ENCODE data around the gene ILF2. TPM values are rescaled to one million over a fixed set of nuclear protein-coding genes. Genes with fewer than 3 reads are reported as not detected.
A peak's percentile ranks its signal among the peaks of the same experiment; 100 is the strongest.

The ILF2 gene
- polyA plus RNA-seq, 1 of the 3 experiments (the other 2 are of a cell fraction): 189 TPM

DNA sequence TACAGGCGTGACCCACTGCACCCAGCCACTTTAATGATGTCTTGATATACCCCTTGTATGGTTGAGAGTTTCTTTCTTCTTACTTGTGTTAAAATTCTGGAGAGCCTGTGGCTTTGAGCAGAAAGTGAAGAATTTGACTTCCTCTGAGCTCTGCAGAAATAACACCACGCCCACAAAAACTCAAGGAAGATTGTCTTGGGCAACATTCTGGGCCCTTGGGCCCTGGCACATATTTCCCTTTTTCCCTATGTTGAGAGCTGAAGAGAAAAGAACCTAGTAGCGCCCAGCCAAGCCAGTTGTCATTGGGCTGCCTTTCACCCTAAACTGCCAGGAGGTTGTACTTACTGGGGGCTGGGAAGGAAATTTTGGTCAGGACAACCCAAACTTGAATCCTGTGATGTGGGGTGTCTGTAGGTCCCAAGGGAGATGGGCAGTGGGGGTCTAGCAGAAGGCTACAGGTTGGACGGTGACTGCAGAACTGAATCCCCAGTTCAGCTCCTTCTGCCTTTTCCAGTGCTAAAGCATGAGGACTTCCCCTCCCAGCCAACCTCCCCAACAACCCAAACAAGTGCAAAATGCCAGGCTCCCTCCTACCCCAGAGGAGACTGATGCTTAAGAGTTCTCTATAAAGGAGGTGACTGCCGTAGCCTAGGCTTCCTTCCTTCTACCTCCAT is 24.0 kb downstream of the ILF2 start:
- peaks cover 21% of the 10 kb centered on the region for H3K79me2 ChIP-seq (ENCODE audit: insufficient read depth)
- no peak overlapping the region for H2AFZ ChIP-seq (ENCODE audit: low read depth)
- WGBS (ENCODE audit: low lambda C conversion rate): 98% methylated on average over 5 of the region's 5 CpGs
- H3K27ac ChIP-seq (ENCODE audit: low read depth in 2 of 2, low read length in 1 of 2): no peak overlapping the region
- peaks cover 44 to 47% of the 10 kb centered on the region in 2 experiments for H3K36me3 ChIP-seq (replicated peaks in 1 of 2; ENCODE audit: control insufficient read depth in 1 of 2, insufficient read depth in 2 of 2, low read length in 1 of 2)
- TF ChIP-seq SMC3 (IDR thresholded peaks at IDR 0.05; ENCODE audit: low read depth, low read length) (no peak), TCF12 (IDR thresholded peaks at IDR 0.05) (no peak), POLR2AphosphoS5 (IDR thresholded peaks at IDR 0.05; ENCODE audit: low read depth, low read length) (0 out of 2 replicates have a peak, but pooled peaks have one; percentile 36)
- CTCF ChIA-PET: interaction anchor here (0.9 to 1.0 kb wide), 3 partner anchors 12 to 339 kb away, joined by 3 read pairs; partner anchors contain the start of gene RAB13
- H3F3A ChIP-seq (replicated peaks; ENCODE audit: insufficient read depth): peaks cover 30% of the 10 kb centered on the region
- H3K4me3 ChIP-seq (ENCODE audit: low read depth in 2 of 2, low read length in 1 of 2): no peak overlapping the region
- no peaks in the 10 kb centered on the region for H3K27me3 ChIP-seq (ENCODE audit: insufficient read depth)
- no peaks in the 10 kb centered on the region for H3K9me3 ChIP-seq
- H4K20me1 ChIP-seq (ENCODE audit: insufficient read depth): no peaks in the 10 kb centered on the region
- no peak overlapping the region for H3K9ac ChIP-seq
- peaks cover 0 to 10% of the 10 kb centered on the region in 2 experiments; a peak in 1 of 4 replicates for H3K4me1 ChIP-seq (ENCODE audit: control insufficient read depth in 1 of 2, insufficient read depth in 2 of 2, low read depth in 1 of 2, low read length in 1 of 2)
- POLR2A ChIA-PET: interaction anchor here (1.0 to 6.4 kb wide), 3 partner anchors 9 to 12 kb away, joined by 4 to 32 read pairs (median 5); partner anchors contain the start of gene CHTOP
- no peak overlapping the region for H3K4me2 ChIP-seq
- no peak for DNase-seq
- no peaks in the 10 kb centered on the region for H3K9me2 ChIP-seq

- H2AFZ ChIP-seq (ENCODE audit: low read depth): no peak overlapping the region
- POLR2A ChIA-PET: interaction anchor here (6.4 kb wide), 1 partner anchor 9 kb away, joined by 32 read pairs; the partner anchor contains the start of gene CHTOP
- TF ChIP-seq GATA2 (CRISPR knock-in tag; IDR thresholded peaks at IDR 0.05) (no peak), ELF1 (IDR thresholded peaks at IDR 0.05) (no peak), ZBTB33 (IDR thresholded peaks at IDR 0.05; ENCODE audit: borderline replicate concordance, low read depth) (no peak)
- H3K27ac ChIP-seq (ENCODE audit: low read depth in 2 of 2, low read length in 1 of 2): no peak overlapping the region
- CTCF ChIA-PET: interaction anchor here (0.8 to 2.0 kb wide), 4 partner anchors 10 to 133 kb away, joined by 3 to 16 read pairs (median 4); partner anchors contain the start of genes CHTOP and SNAPIN
- no peak overlapping the region for H3K9ac ChIP-seq
- no peaks in the 10 kb centered on the region for H3K9me3 ChIP-seq
- H3K4me1 ChIP-seq (ENCODE audit: control insufficient read depth in 1 of 2, insufficient read depth in 2 of 2, low read depth in 1 of 2, low read length in 1 of 2): no peaks in the 10 kb centered on the region
- H3K36me3 ChIP-seq (replicated peaks in 1 of 2; ENCODE audit: control insufficient read depth in 1 of 2, insufficient read depth in 2 of 2, low read length in 1 of 2): peaks cover 66 to 75% of the 10 kb centered on the region in 2 experiments
- H3K4me3 ChIP-seq (ENCODE audit: low read depth in 2 of 2, low read length in 1 of 2): no peak overlapping the region
- peaks cover 44% of the 10 kb centered on the region for H3K79me2 ChIP-seq (ENCODE audit: insufficient read depth)
- no peak for DNase-seq
- H3K9me2 ChIP-seq: no peaks in the 10 kb centered on the region
- peaks cover 35% of the 10 kb centered on the region for H3F3A ChIP-seq (replicated peaks; ENCODE audit: insufficient read depth)
- H3K4me2 ChIP-seq: no peak overlapping the region
- no peaks in the 10 kb centered on the region for H3K27me3 ChIP-seq (ENCODE audit: insufficient read depth)
- no peaks in the 10 kb centered on the region for H4K20me1 ChIP-seq (ENCODE audit: insufficient read depth)
Observed at GRCh38 chr1:153643816-153644215, 27.0 kb downstream of the ILF2 start.

- no peaks in the 10 kb centered on the region for H4K20me1 ChIP-seq (ENCODE audit: insufficient read depth)
- no peak overlapping the region for H3K9ac ChIP-seq
- no peak overlapping the region for H2AFZ ChIP-seq (ENCODE audit: low read depth)
- TF ChIP-seq, protein P1, sequence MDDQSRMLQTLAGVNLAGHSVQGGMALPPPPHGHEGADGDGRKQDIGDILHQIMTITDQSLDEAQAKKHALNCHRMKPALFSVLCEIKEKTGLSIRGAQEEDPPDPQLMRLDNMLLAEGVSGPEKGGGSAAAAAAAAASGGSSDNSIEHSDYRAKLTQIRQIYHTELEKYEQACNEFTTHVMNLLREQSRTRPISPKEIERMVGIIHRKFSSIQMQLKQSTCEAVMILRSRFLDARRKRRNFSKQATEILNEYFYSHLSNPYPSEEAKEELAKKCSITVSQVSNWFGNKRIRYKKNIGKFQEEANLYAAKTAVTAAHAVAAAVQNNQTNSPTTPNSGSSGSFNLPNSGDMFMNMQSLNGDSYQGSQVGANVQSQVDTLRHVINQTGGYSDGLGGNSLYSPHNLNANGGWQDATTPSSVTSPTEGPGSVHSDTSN (IDR thresholded peaks at IDR 0.05): no peak
- TF ChIP-seq EP300 (IDR thresholded peaks at IDR 0.05; ENCODE audit: borderline replicate concordance in 1 of 2, low read depth in 1 of 2, low read length in 1 of 2) (no peak), FOSL2 (IDR thresholded peaks at IDR 0.05; ENCODE audit: borderline replicate concordance, low read depth) (no peak), ZBTB33 (IDR thresholded peaks at IDR 0.05; ENCODE audit: borderline replicate concordance, low read depth) (no peak), EZH2phosphoT487 (IDR thresholded peaks at IDR 0.05; ENCODE audit: borderline replicate concordance, low read depth) (no peak), TEAD4 (IDR thresholded peaks at IDR 0.05; ENCODE audit: borderline replicate concordance, insufficient read depth) (no peak), ELF1 (IDR thresholded peaks at IDR 0.05) (no peak), RAD21 (IDR thresholded peaks at IDR 0.05; ENCODE audit: low read length) (no peak), NFIC (IDR thresholded peaks at IDR 0.05; ENCODE audit: borderline replicate concordance) (no peak), MEF2A (IDR thresholded peaks at IDR 0.05; ENCODE audit: borderline replicate concordance, low read depth) (no peak), MAX (IDR thresholded peaks at IDR 0.05; ENCODE audit: low read depth) (no peak), GABPA (IDR thresholded peaks at IDR 0.05; ENCODE audit: low read depth) (no peak)
- no peaks in the 10 kb centered on the region for H3K4me1 ChIP-seq (ENCODE audit: control insufficient read depth in 1 of 2, insufficient read depth in 2 of 2, low read depth in 1 of 2, low read length in 1 of 2)
- no peaks in the 10 kb centered on the region for H3K9me3 ChIP-seq
- ChIA-PET CTCF (interaction anchor here (1.0 to 2.0 kb wide), 3 partner anchors 9 to 132 kb away, joined by 3 to 16 read pairs (median 4); partner anchors contain the start of genes CHTOP and SNAPIN), POLR2A (no interaction called here)
- H3K36me3 ChIP-seq (replicated peaks in 1 of 2; ENCODE audit: control insufficient read depth in 1 of 2, insufficient read depth in 2 of 2, low read length in 1 of 2): peaks cover 73 to 82% of the 10 kb centered on the region in 2 experiments
- H3F3A ChIP-seq (replicated peaks; ENCODE audit: insufficient read depth): peaks cover 35% of the 10 kb centered on the region
- WGBS (ENCODE audit: low lambda C conversion rate): 98% methylated on average over 11 of the region's 11 CpGs
- H3K9me2 ChIP-seq: no peaks in the 10 kb centered on the region
- no peak overlapping the region for H3K4me2 ChIP-seq
- peaks cover 51% of the 10 kb centered on the region for H3K79me2 ChIP-seq (ENCODE audit: insufficient read depth)
- no peak for DNase-seq
- H3K27me3 ChIP-seq (ENCODE audit: insufficient read depth): no peaks in the 10 kb centered on the region
- H3K4me3 ChIP-seq (ENCODE audit: low read depth in 2 of 2, low read length in 1 of 2): no peak overlapping the region
- H3K27ac ChIP-seq (ENCODE audit: low read depth in 2 of 2, low read length in 1 of 2): no peak overlapping the region
Observed at GRCh38 chr1:153643100-153643499, 27.7 kb downstream of the ILF2 start.

All from SK-N-SH (cell line).